ENCODE measurements around the gene C6orf118. TPM values are rescaled to one million over a fixed set of nuclear protein-coding genes. Genes with fewer than 3 reads are reported as not detected.

Gene C6orf118
- total and polyA plus RNA-seq, 2 of the 8 experiments (the other 6 are each of a cell fraction or from before 2014, with no cell fraction given) = 0.35 to 0.58 TPM

DNA sequence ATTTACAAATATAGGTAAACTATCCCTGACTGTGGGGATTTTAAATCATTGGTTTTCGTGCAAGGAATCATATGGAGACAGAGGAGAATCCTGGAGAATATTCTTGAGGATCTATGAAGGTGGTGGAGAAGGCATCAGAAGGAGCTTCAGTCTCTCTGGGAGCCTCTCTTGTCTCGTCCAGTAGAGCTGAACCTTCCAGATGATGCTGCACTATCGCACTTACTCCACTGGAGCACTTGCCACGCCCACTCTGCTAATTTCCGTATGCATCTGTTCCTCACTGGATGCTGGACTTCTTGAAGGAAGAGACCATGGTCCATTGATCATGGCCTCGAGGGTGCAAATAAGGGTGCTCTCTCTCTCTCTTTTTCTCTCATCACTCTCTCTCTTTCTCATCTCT is 36.8 kb downstream of the C6orf118 start (continued):
- no peak for TF ChIP-seq YY1 (IDR thresholded peaks at IDR 0.05; ENCODE audit: low read depth, low read length)
- TF ChIP-seq SIX5 (IDR thresholded peaks at IDR 0.05; ENCODE audit: low read depth, low read length) = no peak
- TF ChIP-seq POU5F1 (IDR thresholded peaks at IDR 0.05; ENCODE audit: low read depth, low read length) = no peak
